ENCODE results near the gene THY1.

Gene THY1

DNA sequence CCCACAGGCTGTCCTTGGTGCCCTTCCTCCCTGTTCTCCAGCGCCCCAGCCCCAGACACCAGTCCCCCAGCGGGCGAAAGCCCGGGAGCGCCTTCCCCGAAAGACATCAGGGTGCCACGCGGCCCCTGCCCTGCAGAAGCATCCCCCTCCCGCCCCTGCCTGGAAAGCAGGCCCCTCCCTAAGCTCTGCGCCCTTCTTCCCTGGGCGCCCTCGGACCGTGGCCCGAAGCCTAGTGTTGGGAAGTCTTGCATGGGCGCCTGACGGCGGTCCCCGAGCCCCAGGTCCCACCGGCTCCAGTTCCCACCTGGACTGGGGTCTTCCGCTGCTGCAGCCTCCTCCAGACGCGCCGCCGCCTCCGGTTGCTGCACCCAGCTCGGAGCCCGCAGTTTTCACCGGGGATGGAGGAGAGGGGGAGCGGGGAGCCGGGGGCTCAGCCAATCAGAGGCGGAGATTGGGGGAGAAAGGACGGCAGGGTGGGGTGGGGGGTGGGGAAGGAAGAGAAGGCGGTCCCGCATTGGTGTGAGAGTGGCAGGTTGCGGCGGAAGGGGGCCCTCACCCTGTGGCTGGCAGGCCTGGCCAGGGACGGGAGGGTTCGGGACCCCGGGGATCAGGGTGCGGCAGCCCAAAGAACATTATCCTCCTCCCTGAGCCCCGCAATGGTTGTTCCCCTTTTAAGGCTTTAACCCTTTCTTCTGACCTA, at the start of gene THY1:
Gene THY1 (minus strand): TSS at position 364 of the 700 bp plus-strand sequence. CDS start 2,267 bp downstream, outside the sequence.
- DNase-seq (ENCODE audit: extremely low read depth, insufficient read length) = no peak
- no peak for TF ChIP-seq CTCF (IDR thresholded peaks at IDR 0.05; ENCODE audit: insufficient read depth, low read length, poor library complexity, severe bottlenecking)
- Histone ChIP-seq H3K27me3 (replicated peaks; ENCODE audit: control insufficient read depth, insufficient read depth, low read length) (no peaks in the 10 kb centered on the region), H3K36me3 (ENCODE audit: control insufficient read depth, insufficient read depth, low read length) (no peaks in the 10 kb centered on the region), H3K4me3 (replicated peaks; ENCODE audit: low read depth, low read length) (peak within 1 kb of the TSS; percentile 45)

- TF ChIP-seq CTCF (IDR thresholded peaks at IDR 0.05; ENCODE audit: insufficient read depth, low read length, poor library complexity, severe bottlenecking) = no peak
- H3K27me3 ChIP-seq (replicated peaks; ENCODE audit: control insufficient read depth, insufficient read depth, low read length) = no peaks in the 10 kb centered on the region; the same call in 1 of the 2 replicates
These were observed 49.3 kb upstream of the THY1 start for GRCh38 chr11:119472186-119472855.

DNA sequence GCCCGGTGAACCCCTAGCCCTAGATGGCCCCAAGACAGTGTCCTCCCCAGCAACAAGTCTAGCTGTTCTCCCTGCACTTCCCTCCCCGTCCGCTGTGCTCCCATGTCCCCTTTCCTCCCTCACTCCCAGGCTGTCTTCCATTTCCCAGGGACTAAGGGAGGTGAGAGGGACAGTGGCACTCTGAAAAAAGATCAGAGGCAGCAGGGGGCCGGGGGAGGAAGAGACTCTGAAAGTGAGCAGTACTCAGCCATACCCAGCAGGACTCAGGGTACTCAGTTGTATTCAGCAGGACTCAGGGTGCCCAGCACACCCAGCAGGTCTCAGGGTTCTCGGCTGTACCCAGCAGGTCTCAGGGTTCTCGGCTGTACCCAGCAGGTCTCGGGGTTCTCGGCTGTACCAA, 48.4 kb upstream of the THY1 start:
- no peak for DNase-seq (ENCODE audit: extremely low read depth, insufficient read length)
- no peak for TF ChIP-seq CTCF (IDR thresholded peaks at IDR 0.05; ENCODE audit: insufficient read depth, low read length, poor library complexity, severe bottlenecking)
- H3K4me3 ChIP-seq (replicated peaks; ENCODE audit: low read depth, low read length) = no peak overlapping the region
- H3K27me3 ChIP-seq (replicated peaks; ENCODE audit: control insufficient read depth, insufficient read depth, low read length) = no peaks in the 10 kb centered on the region; the same call in 1 of the 2 replicates
- H3K36me3 ChIP-seq (ENCODE audit: control insufficient read depth, insufficient read depth, low read length) = no peaks in the 10 kb centered on the region

More at GRCh38 chr11:119472186-119472855, 49.3 kb upstream of the THY1 start:
- Histone ChIP-seq H3K4me3 (replicated peaks; ENCODE audit: low read depth, low read length) (no peak overlapping the region), H3K36me3 (ENCODE audit: control insufficient read depth, insufficient read depth, low read length) (no peaks in the 10 kb centered on the region)
- DNase-seq (ENCODE audit: extremely low read depth, insufficient read length) = no peak

GRCh38 chr11:119470317-119471291, 47.6 kb upstream of the THY1 start:
- H3K4me3 ChIP-seq (replicated peaks; ENCODE audit: low read depth, low read length) = no peak overlapping the region
- DNase-seq (ENCODE audit: extremely low read depth, insufficient read length) = no peak
- H3K36me3 ChIP-seq (ENCODE audit: control insufficient read depth, insufficient read depth, low read length) = no peaks in the 10 kb centered on the region
- TF ChIP-seq CTCF (IDR thresholded peaks at IDR 0.05; ENCODE audit: insufficient read depth, low read length, poor library complexity, severe bottlenecking) = no peak
- H3K27me3 ChIP-seq (replicated peaks; ENCODE audit: control insufficient read depth, insufficient read depth, low read length) = no peaks in the 10 kb centered on the region; the same call in 1 of the 2 replicates

- TF ChIP-seq CTCF (IDR thresholded peaks at IDR 0.05; ENCODE audit: insufficient read depth, low read length, poor library complexity, severe bottlenecking) = no peak
- DNase-seq (ENCODE audit: extremely low read depth, insufficient read length) = no peak
- H3K4me3 ChIP-seq (replicated peaks; ENCODE audit: low read depth, low read length) = no peak overlapping the region
- no peaks in the 10 kb centered on the region; the same call in 1 of the 2 replicates for H3K27me3 ChIP-seq (replicated peaks; ENCODE audit: control insufficient read depth, insufficient read depth, low read length)
- H3K36me3 ChIP-seq (ENCODE audit: control insufficient read depth, insufficient read depth, low read length) = no peaks in the 10 kb centered on the region
These were observed 46.5 kb upstream of the THY1 start for GRCh38 chr11:119469506-119469905.

All from GM06990 (cell line).